Endothelial cell (in vitro differentiated cells): ENCODE data around the gene TNFRSF25. TPM values are rescaled to one million over a fixed set of nuclear protein-coding genes. Genes with fewer than 3 reads are reported as not detected.

Experiments used
- DNase-seq: peaks from one replicate; pipeline ENCODE4 v3.0.0; 2021; ENCODE audit warnings: low spot score
- H3K27ac Mint-ChIP-seq: one replicate; pipeline ENCODE4 v1.8.0; 2021; ENCODE audit warnings: mixed read lengths, inconsistent platforms; ENCODE audit not compliant: unreplicated experiment
- H3K27me3 Mint-ChIP-seq: one replicate; pipeline ENCODE4 v1.8.0; 2021; ENCODE audit warnings: mild to moderate bottlenecking, moderate library complexity, mixed read lengths, inconsistent platforms; ENCODE audit not compliant: unreplicated experiment
- H3K36me3 Mint-ChIP-seq: one replicate; pipeline ENCODE4 v1.8.0; 2021; ENCODE audit warnings: mild to moderate bottlenecking, low read depth, mixed read lengths, inconsistent platforms; ENCODE audit not compliant: unreplicated experiment
- H3K4me1 Mint-ChIP-seq: one replicate; pipeline ENCODE4 v1.8.0; 2021; ENCODE audit warnings: mild to moderate bottlenecking, mixed read lengths, inconsistent platforms; ENCODE audit not compliant: unreplicated experiment
- H3K4me3 Mint-ChIP-seq: one replicate; pipeline ENCODE4 v1.8.0; 2021; ENCODE audit warnings: mild to moderate bottlenecking, mixed read lengths, inconsistent platforms; ENCODE audit not compliant: unreplicated experiment
- H3K9me3 Mint-ChIP-seq: one replicate; pipeline ENCODE4 v1.8.0; 2021; ENCODE audit warnings: mixed read lengths, inconsistent platforms; ENCODE audit not compliant: unreplicated experiment
- CTCF ChIP-seq: fragments of 200-600 bp; sonication (generic); IDR thresholded peaks from one replicate; pipeline ENCODE4 v1.5.0; 2021; ENCODE audit warnings: antibody characterized with exemption; ENCODE audit not compliant: unreplicated experiment
- total RNA-seq: library from RNA; stranded (reverse); fragmentation: NEBNext Ultra II Directional; extraction: Animal tissue kit (Norgen Biotek cat#: 25700); gene quantifications from one replicate; pipeline ENCODE4 v1.2.1, GENCODE V29; 2021; ENCODE audit not compliant: unreplicated experiment

TNFRSF25 gene
- total RNA-seq, 1 donor from 2014 or later: 104 TPM

DNA sequence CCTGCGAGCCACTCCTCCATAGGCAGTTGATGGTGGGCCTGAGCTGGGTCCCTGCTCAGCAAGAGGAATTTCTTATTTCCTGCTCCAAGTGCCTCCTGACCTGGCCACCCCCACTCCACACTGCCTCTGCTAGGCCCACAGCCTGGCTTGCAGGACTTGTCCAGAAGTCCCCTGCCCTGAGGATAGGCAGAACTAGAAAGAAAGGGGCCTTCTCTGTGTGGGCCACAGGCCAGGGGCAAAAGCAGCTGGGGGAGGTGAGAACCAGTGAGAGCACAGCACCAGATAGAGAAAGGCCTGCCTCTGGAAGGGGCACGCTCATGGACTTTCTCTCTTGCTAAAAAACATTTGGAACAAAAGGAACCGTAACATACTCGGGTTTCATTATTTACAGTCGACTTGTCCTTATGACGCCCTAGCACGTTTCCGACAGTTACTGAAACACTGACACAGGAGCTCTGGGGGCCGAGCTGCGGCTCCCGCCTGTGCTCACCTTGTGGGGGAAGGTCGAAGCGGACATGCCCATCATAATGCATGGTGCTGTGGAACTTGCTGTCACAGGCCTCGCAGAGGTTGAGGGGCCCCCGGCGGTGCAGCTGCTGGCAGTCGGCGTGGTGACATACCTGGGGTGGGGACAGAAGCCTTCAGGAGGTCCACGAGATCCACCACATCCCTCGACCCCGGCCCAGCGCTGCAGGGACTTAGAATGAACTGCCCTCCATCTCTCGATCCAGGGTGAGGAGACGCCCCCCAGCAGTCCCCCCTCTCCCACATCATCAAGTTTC is 11.3 kb upstream of the TNFRSF25 start:
- Mint-ChIP-seq H3K4me3 (peak overlapping the region; percentile 73), H3K4me1 (peaks cover 14% of the 10 kb centered on the region), H3K27ac (no peak overlapping the region), H3K36me3 (peaks cover 8% of the 10 kb centered on the region), H3K9me3 (no peaks in the 10 kb centered on the region), H3K27me3 (peaks cover 9% of the 10 kb centered on the region)
- DNase-seq: no peak
- TF ChIP-seq CTCF: no peak

DNA sequence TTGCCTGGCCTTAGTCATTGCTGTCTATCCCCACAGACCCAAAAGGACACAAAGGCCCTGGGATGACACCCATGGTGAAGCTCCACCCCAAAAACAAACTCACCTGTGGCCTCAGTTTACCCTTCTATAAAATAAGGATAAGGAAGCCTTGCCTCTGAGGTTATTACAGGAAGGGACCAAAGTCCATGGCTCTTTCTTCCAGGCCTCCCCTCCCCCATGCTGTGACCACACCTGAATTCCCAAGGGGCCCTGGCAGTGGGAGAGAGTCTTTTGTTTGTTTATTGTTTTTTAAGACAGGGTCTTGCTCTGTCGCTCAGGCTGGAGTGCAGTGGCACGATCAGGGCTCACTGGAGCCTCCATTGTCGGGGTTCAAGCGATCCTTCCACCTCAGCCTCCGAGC is 10.5 kb upstream of the TNFRSF25 start:
- Mint-ChIP-seq H3K9me3 (no peaks in the 10 kb centered on the region), H3K36me3 (peaks cover 4% of the 10 kb centered on the region), H3K27me3 (peaks cover 9% of the 10 kb centered on the region), H3K4me1 (peaks cover 10% of the 10 kb centered on the region), H3K4me3 (no peak overlapping the region), H3K27ac (no peak overlapping the region)
- DNase-seq: no peak
- TF ChIP-seq CTCF: no peak

GRCh38 chr1:6475381-6476133 is 9.6 kb upstream of the TNFRSF25 start:
- H3K27me3 Mint-ChIP-seq: peaks cover 9% of the 10 kb centered on the region
- H3K9me3 Mint-ChIP-seq: no peaks in the 10 kb centered on the region
- peaks cover 10% of the 10 kb centered on the region for H3K4me1 Mint-ChIP-seq
- H3K36me3 Mint-ChIP-seq: peaks cover 4% of the 10 kb centered on the region
- TF ChIP-seq CTCF: peak; percentile 94
- H3K27ac Mint-ChIP-seq: no peak overlapping the region
- DNase-seq: peak; percentile 66
- H3K4me3 Mint-ChIP-seq: no peak overlapping the region

- Mint-ChIP-seq H3K27me3 (peaks cover 9% of the 10 kb centered on the region), H3K4me3 (no peak overlapping the region), H3K27ac (no peak overlapping the region), H3K9me3 (no peaks in the 10 kb centered on the region), H3K36me3 (peaks cover 8% of the 10 kb centered on the region), H3K4me1 (peaks cover 10% of the 10 kb centered on the region)
- TF ChIP-seq CTCF: no peak
- no peak for DNase-seq
Observed at GRCh38 chr1:6474815-6475282, 8.9 kb upstream of the TNFRSF25 start.
